Measurements from ENCODE around the gene THOC6.

THOC6 gene

DNA sequence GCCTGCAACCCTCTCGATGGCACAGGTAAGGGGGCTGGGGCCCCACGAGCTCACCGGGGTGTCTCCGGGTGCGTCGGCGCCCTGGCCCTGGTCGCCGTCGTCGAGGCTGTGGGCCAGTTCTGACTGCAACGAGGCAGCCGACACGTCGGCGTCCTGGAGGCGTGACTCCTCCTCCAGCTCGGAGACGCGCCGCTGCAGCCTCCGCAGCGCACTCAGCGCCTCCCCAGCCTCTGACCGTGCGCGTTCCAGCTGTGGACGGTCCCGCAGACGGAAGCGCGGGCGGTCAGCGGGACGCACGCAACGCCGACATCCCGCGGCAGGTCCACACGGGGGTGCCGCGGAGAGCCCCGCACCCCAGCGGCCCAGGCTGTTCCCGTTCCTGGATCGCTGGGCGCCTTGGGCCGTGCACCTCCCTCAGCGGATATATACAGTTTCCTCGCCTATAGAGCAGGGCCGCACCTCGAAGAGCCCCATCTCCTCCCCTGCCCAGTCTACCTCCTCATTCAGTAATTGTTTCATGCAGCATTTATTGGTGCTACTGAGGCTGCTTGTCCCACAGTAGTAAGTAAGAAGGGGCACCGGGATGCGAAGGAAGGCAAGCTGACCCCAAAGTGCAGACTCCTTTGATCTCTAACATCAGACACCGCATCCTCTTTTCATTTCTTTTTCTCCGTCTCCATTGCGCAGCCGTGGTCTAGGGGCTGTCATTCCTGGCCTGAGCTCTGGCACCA is 5.8 kb downstream of the THOC6 start:
- DNase-seq (ENCODE audit: extremely low read depth in 1 of 2, low read depth in 1 of 2), result no peak

GRCh38 chr16:3030222-3031212 is 6.7 kb downstream of the THOC6 start:
- no peak for DNase-seq (ENCODE audit: extremely low read depth in 1 of 2, low read depth in 1 of 2)

DNA sequence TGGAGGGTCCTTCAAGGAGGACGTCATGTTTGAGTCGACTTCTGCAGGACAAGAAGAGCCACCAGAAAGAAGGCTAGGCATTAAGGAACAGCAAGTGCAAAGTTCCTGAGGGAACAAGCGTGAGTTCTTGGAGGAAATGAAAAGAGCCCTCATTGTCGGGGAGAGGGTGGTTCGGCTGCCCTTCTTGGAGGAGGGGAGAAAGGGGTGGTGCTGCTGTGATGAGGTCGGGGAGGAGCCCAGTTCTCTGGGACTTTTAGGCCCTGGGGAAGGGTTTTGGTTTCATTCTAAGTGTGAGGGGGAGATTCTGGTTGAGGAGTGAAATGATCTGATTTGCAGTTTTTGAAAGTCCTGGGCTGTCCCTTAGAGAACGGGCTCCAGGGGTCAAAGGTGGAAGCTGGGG is 8.8 kb downstream of the THOC6 start:
- no peak for DNase-seq (ENCODE audit: extremely low read depth in 1 of 2, low read depth in 1 of 2)

DNA sequence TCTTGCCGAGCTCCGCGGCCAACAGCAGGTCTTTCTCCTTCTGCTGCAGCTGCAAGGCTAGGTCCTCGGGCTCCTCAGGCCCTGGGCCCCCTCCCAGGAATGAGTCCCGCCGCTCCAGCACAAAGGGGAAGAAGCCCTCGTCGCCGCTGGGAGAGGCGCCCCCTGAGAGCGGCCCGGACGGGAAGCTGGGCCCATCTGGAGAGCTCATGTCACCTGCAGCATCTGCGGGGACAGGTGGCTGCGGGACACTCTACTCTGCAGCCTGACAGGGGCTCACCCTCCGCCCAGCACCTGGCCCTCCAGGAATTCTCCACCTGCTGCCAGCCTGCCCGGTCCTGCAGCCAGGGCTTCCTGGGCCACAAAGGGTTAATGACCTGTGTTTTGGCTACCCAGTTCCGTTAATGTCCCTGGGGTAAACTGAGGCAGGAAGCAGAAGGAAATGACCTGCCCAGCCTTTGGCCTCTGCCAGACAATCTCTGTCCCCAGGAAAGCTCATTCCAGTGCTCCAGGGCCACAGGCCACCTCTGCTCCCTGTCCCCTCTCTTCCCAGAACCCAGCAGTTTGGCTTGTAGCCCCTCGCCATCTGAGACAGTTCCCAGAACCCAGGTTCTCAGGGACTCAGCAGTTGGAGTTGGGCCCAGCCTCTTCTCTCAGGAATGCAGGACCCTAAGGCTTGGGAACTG is 11.6 kb downstream of the THOC6 start:
- no peak for DNase-seq (ENCODE audit: extremely low read depth in 1 of 2, low read depth in 1 of 2)

DNA sequence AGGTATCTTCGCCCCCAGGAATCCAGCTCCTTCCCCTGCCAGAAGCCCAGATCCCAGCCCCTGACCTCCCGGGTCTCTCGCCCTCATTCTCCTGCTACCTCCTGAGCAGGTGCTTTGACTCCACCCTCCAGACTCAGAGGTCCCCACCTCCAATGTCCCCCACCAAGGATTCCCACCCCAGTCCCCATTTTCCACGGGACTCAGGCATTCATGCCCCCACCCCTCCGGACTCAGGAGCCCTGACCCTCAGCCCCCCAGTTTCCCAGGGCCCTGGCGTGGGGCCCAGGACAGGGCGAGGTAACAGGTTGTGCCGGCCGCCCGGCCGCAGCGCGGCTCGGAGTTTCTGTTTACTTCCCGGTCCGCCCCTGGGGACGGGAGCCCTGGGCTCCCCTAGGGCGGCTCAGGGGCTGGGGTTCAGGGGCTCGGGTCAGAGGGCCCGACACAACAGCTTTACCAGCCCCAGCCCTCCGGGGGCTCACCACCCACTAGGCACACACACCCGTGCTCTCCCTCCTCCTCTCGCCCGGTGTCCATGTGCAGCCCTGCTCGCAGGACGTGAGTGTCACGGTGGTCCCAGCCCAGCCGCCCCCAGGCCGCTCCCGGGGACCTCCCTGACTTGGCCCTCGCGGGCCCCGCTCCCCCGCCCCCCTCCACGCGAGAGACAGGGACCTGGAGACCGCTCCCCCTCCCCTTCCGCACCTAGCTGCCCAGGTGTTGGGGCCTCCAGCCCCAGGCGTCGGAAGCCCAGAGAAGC is 12.3 kb downstream of the THOC6 start:
- no peak for DNase-seq (ENCODE audit: extremely low read depth in 1 of 2, low read depth in 1 of 2)

GRCh38 chr16:3036726-3037315 is 13.0 kb downstream of the THOC6 start, which contains the start of gene BICDL2:
Gene BICDL2 (minus strand): TSS chr16:3036944. CDS start chr16:3035496, 1,448 bp downstream.
- no peak for DNase-seq (ENCODE audit: extremely low read depth in 1 of 2, low read depth in 1 of 2)

DNA sequence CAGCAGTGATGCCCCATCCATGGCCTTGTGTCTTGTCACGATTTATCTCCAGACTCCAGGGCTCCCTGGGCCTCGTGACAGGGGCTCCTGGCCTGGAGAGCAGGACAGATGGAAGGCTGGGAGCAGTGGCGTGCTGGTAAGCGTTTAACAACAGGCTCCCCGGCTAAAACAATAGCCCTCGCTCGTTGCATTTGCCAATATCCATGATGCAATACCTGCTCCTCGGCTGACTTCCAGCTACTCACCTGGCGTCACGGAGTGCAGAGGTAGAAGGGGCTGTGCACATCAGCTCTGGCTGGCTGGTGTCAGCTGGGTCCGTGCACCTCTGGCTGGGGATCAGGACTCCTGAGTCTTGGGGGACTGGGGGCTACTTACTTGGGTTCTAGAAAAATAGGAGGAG is 14.4 kb downstream of the THOC6 start:
- DNase-seq (ENCODE audit: extremely low read depth in 1 of 2, low read depth in 1 of 2), result no peak

GRCh38 chr16:3038896-3039295 is 15.1 kb downstream of the THOC6 start:
- no peak for DNase-seq (ENCODE audit: extremely low read depth in 1 of 2, low read depth in 1 of 2)

- no peak for DNase-seq (ENCODE audit: extremely low read depth in 1 of 2, low read depth in 1 of 2)
Measured at GRCh38 chr16:3042376-3042775, 18.5 kb downstream of the THOC6 start.

DNA sequence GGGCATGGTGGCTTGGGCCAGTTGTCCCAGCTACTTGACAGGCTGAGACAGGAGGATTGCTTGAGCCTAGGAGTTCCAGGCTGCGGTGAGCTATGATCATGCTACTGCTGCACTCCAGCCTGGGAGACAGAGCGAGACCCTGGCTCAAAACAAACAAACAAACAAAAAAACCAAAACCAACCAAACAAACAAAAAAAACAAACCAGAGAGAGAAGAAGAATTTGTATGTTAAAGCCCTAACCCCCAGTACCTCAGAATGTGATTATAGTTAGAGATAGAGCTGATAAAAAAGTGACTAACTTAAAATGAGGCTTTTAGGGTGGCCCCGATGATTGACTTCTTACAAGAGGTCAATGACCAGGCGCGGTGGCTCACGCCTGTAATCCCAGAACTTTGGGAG is 20.9 kb downstream of the THOC6 start:
- no peak for DNase-seq (ENCODE audit: extremely low read depth in 1 of 2, low read depth in 1 of 2)

GRCh38 chr16:3045758-3046640 is 22.2 kb downstream of the THOC6 start, which contains the start of gene MMP25:
Gene MMP25 (plus strand): TSS chr16:3046561. CDS start chr16:3046918, 357 bp downstream.
- DNase-seq (ENCODE audit: extremely low read depth in 1 of 2, low read depth in 1 of 2), result no peak

DNA sequence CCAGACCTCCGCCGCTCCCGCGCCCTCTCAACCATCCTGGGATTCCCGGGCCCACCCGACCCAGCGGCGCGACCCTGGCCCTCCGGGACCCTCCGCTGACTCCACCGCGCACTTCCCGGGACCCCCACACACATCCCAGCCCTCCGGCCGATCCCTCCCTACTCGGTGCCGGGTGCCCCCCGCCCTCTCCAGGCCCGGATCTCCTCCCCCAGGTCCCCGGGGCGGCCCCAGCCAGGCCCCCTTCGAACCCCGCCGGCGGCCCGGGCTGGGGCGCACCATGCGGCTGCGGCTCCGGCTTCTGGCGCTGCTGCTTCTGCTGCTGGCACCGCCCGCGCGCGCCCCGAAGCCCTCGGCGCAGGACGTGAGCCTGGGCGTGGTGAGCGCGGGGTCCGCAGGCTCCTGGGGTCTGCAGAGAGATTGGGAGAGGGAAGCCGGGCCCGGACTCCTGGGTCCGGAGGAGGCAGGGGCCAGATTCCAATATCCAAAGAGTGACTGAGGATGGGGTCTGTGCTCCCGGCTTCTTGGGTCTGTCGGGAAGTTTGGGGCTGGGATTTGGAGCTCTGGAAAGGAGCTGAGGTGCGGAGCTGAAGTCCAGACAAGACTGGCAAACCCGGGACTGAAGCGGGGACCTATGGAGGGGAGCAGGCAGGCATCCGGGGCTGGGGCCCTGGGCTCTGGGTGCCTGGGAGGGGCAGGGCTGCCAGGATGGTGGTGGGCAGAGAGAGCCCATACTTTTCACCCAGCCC is 23.0 kb downstream of the THOC6 start:
- no peak for DNase-seq (ENCODE audit: extremely low read depth in 1 of 2, low read depth in 1 of 2)

- DNase-seq (ENCODE audit: extremely low read depth in 1 of 2, low read depth in 1 of 2), result no peak
Measured at GRCh38 chr16:3047387-3047720, 23.5 kb downstream of the THOC6 start.

DNA sequence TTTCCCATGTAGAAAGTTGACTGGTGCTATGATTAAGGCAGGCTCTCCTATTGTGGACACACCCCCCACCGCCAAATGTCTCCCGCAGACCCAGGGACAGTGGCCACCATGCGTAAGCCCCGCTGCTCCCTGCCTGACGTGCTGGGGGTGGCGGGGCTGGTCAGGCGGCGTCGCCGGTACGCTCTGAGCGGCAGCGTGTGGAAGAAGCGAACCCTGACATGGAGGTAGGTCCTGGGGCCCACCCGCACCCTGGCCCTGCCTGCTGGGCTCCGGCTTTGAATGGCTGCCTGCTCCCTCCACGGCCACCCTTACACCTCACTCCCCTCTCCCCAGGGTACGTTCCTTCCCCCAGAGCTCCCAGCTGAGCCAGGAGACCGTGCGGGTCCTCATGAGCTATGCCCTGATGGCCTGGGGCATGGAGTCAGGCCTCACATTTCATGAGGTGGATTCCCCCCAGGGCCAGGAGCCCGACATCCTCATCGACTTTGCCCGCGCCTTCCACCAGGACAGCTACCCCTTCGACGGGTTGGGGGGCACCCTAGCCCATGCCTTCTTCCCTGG is 26.2 kb downstream of the THOC6 start:
- DNase-seq (ENCODE audit: extremely low read depth in 1 of 2, low read depth in 1 of 2), result no peak

GRCh38 chr16:3050487-3050886 is 26.7 kb downstream of the THOC6 start:
- DNase-seq (ENCODE audit: extremely low read depth in 1 of 2, low read depth in 1 of 2), result no peak

DNA sequence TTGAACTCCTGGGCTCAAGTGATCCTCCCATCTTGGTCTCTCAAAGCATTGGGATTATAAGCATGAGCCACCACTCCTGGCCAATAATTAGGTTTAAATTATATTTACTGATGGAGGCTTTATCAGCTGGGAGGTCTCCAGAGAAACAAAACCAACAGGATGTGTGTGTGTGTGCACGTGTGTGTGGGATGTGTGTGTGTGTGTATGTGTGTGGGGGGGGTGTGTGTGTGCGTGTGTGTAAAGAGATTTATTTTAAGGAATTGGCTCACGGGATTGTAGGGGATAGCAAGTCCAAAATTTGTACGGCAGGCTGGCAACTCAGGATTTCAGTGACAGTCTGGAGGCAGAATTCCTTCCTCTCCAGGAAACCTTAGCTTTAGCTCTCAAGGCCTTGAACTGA is 27.2 kb downstream of the THOC6 start:
- no peak for DNase-seq (ENCODE audit: extremely low read depth in 1 of 2, low read depth in 1 of 2)

DNA sequence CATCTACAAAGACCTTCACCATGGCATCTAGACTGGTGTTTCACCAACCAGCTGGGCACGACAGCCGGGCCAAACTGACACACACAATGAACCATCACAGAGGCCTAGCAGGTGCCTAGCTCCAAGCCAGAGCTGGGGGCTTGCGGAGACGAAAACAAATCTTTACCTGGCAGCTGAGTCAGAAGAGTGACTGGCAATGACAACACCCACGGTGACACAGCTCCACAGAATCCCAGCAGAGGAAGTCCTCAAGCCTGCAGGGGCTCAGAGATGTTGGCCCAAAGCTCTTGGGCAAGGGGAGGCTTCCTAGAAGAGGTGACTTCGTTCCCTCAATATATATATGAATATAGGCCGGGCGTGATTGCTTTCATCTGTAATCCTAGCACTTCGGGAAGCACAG is 27.7 kb downstream of the THOC6 start:
- DNase-seq (ENCODE audit: extremely low read depth in 1 of 2, low read depth in 1 of 2), result no peak

Measured in activated CD8-positive, alpha-beta memory T cell treated with anti-CD3 and anti-CD28 coated beads for 1 hour (primary cell).